ENCODE results near the gene SCGB2A2. TPM values are rescaled to one million over a fixed set of nuclear protein-coding genes. Genes with fewer than 3 reads are reported as not detected.

SCGB2A2 gene
- total RNA-seq = not detected

DNA sequence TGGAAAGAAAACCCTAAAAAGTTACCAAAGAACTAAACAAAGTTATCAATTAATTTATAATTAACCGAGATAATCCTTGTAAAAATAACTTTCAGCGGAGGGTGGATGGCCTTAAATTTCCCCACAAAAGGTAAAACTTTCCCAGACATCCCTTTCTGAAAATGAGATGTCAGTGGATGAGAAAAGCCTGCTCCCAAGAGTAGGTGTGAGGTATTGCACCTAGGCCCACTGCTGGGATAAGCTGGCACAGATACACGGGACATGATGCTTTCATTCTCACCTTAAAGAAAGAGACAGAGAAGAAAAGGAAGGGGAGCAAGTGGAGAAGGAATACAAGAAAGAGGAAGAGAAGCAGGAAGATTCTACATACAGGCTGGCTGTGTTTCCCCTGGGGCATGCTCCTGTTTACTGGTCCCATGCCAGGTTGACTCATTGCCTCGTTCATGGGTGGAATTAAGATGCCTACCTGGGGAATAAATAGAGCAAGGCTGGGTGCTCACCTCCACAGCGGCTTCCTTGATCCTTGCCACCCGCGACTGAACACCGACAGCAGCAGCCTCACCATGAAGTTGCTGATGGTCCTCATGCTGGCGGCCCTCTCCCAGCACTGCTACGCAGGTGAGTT, at the start of gene SCGB2A2:
Gene SCGB2A2 (plus strand): TSS at position 505 of the 625 bp plus-strand sequence. CDS start 59 bp downstream, at position 564.
- no peaks in the 10 kb centered on the region for H3K36me3 ChIP-seq
- TF ChIP-seq CTCF (IDR thresholded peaks at IDR 0.05) = no peak
- H3K27ac ChIP-seq = no peak within 1 kb of the TSS
- no peaks in the 10 kb centered on the region for H3K9me3 ChIP-seq
- DNase-seq (ENCODE audit: low spot score) = no peak
- no peak within 1 kb of the TSS for H3K4me3 ChIP-seq
- H3K27me3 ChIP-seq = no peaks in the 10 kb centered on the region
- H3K4me1 ChIP-seq = no peaks in the 10 kb centered on the region

DNA sequence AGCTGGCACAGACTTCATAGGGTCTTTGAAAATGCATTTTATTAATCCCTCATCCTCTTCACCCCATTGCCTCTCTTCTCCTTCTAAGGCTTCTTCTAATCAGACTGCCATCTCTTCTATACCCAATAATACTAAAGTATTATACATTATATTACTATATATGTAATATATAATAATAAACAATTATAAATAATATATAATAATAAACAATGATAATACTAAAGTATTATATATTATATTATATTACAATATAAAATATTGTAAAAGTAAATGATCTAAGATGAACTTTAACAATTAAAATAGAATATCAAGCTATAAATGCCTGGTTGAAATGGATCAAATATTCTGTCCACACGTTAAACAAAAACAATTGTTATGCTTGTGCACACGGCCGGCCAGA, 48.5 kb upstream of the SCGB2A2 start:
- H3K27me3 ChIP-seq = no peaks in the 10 kb centered on the region
- H3K4me1 ChIP-seq = no peaks in the 10 kb centered on the region
- peaks cover 14 to 32% of the 10 kb centered on the region in 2 donors for H3K9me3 ChIP-seq
- no peak overlapping the region for H3K27ac ChIP-seq
- DNase-seq (ENCODE audit: low spot score) = no peak
- H3K36me3 ChIP-seq = no peaks in the 10 kb centered on the region
- H3K4me3 ChIP-seq = no peak overlapping the region
- TF ChIP-seq CTCF (IDR thresholded peaks at IDR 0.05) = no peak

- H3K4me1 ChIP-seq = no peaks in the 10 kb centered on the region
- no peak for DNase-seq (ENCODE audit: low spot score)
- H3K36me3 ChIP-seq = no peaks in the 10 kb centered on the region
- no peak for TF ChIP-seq CTCF (IDR thresholded peaks at IDR 0.05)
- H3K27ac ChIP-seq = no peak overlapping the region
- no peak overlapping the region for H3K4me3 ChIP-seq
- H3K27me3 ChIP-seq = no peaks in the 10 kb centered on the region
- H3K9me3 ChIP-seq = peaks cover 14 to 32% of the 10 kb centered on the region in 2 donors
Measured at GRCh38 chr11:62223095-62223494, 46.9 kb upstream of the SCGB2A2 start.

DNA sequence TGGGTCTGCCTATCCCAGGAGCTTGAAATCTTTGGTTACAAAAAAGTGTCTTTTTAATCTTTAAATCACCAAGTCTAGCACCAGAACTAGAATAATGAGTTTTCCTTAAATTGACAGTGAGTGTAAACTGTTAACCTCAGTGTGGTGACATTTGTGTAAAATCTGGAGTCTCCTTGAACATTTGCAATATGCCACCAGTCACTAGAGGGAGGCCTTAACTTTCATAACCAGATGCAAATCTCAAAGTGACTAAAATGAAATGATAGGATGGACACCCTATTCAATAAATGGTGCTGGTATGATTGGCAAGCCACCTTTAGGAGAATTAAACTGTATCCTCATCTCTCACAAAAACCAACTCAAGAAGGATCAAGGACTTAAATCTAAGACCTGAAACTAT, 36.2 kb upstream of the SCGB2A2 start:
- no peak for TF ChIP-seq CTCF (IDR thresholded peaks at IDR 0.05)
- no peak overlapping the region for H3K4me3 ChIP-seq
- no peaks in the 10 kb centered on the region for H3K27me3 ChIP-seq
- H3K4me1 ChIP-seq = no peaks in the 10 kb centered on the region
- no peak overlapping the region for H3K27ac ChIP-seq
- no peak for DNase-seq (ENCODE audit: low spot score)
- H3K9me3 ChIP-seq = no peaks in the 10 kb centered on the region
- no peaks in the 10 kb centered on the region for H3K36me3 ChIP-seq

- H3K4me1 ChIP-seq = no peaks in the 10 kb centered on the region
- no peak overlapping the region for H3K4me3 ChIP-seq
- no peaks in the 10 kb centered on the region for H3K36me3 ChIP-seq
- no peak for TF ChIP-seq CTCF (IDR thresholded peaks at IDR 0.05)
- no peaks in the 10 kb centered on the region for H3K27me3 ChIP-seq
- DNase-seq (ENCODE audit: low spot score) = no peak
- H3K9me3 ChIP-seq = no peaks in the 10 kb centered on the region
- H3K27ac ChIP-seq = no peak overlapping the region
Measured at GRCh38 chr11:62236187-62236586, 33.8 kb upstream of the SCGB2A2 start.

DNA sequence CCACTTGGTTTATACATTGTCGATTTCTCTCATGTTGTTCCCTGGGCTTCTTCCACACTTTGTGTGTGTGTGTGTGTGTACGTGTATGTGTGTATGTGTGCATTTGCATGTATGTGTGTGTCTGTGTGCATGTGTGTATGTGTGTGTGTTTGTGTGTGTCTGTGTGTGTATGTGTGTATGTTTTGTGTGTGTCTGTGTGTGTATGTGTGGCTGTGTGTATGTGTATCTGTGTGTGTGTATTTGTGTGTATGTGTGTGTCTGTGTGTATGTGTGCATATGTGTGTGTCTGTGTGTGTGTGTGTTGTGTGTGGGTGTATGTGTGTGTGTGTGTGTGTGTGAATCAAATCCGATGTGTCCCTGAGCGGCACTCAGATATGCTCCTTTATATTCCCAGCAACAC, 32.5 kb upstream of the SCGB2A2 start:
- Histone ChIP-seq H3K4me3 (no peak overlapping the region), H3K27me3 (no peaks in the 10 kb centered on the region), H3K27ac (no peak overlapping the region), H3K9me3 (no peaks in the 10 kb centered on the region), H3K36me3 (no peaks in the 10 kb centered on the region), H3K4me1 (peaks cover 0 to 4% of the 10 kb centered on the region in 2 donors)
- TF ChIP-seq CTCF (IDR thresholded peaks at IDR 0.05) = no peak
- DNase-seq (ENCODE audit: low spot score) = no peak
